K562 (cell line): ENCODE measurements around the gene DCAF10. TPM values are rescaled to one million over a fixed set of nuclear protein-coding genes. Genes with fewer than 3 reads are reported as not detected.

Source experiments
- ATAC-seq: fragments of 200-7000 bp; cut with Tn5 transposase; 3 replicates; pipeline ENCODE4 v1.9.1; 2020; ENCODE audit warnings: moderate library complexity
- BruUV-seq: library from RNA; stranded (reverse); fragments of 400-500 nt; replicated peaks from 2 replicates; lab custom pipeline; 2021; lab: Mats Ljungman, UMichigan
- CTCF ChIA-PET: fragments of 300-600 bp; formaldehyde crosslinking; extraction: SDS; loops from one replicate; lab custom pipeline; 2021; ENCODE audit warnings: low intra/inter-chr PET ratio; lab: Yijun Ruan, JAX
- POLR2A ChIA-PET: fragments of 300-600, 350-650 bp; sonication (Branson Sonifier 250); formaldehyde crosslinking; extraction: SDS; loops from one replicate; lab custom pipeline; 2021; ENCODE audit warnings: antibody characterized with exemption, inconsistent platforms; lab: Yijun Ruan, JAX
- DNase-seq, 4 experiments: peaks; one replicate each; pipeline versions ENCODE4 v3.0.0 to v3.0.0-alpha.2; 2011 to 2018; ENCODE audit warnings: low spot score in 3 of 4, mixed read lengths in 3 of 4; ENCODE audit errors: extremely low read depth in 1 of 4
- FAIRE-seq: peaks from 2 replicates; lab custom pipeline; 2011; peaks lifted over from hg19 to GRCh38; lab: Jason Lieb, UNC
- H2AFZ ChIP-seq: 2 replicates; pipeline ENCODE4 v1.6.0; 2011; ENCODE audit warnings: low read depth, low read length, control low read depth, inconsistent platforms
- H3K27ac ChIP-seq: fragments of 200-600 bp; 3 replicates; pipeline ENCODE4 v1.8.0; 2011; ENCODE audit warnings: low read depth, mild to moderate bottlenecking, control low read depth, inconsistent platforms, low read length, moderate library complexity, mixed read lengths; ENCODE audit errors: extremely low read depth
- H3K27me3 ChIP-seq, 2 experiments: fragments of 300-600 bp in 1 of 2; 2 replicates in 1 of 2; 3 replicates in 1 of 2; pipeline versions ENCODE4 v1.6.0 to v1.8.0; 2011; ENCODE audit warnings: inconsistent platforms in 2 of 2, low read length in 2 of 2, mild to moderate bottlenecking in 1 of 2, mixed read lengths in 1 of 2, moderate library complexity in 1 of 2; ENCODE audit not compliant: control insufficient read depth in 2 of 2, insufficient read depth in 2 of 2
- H3K36me3 ChIP-seq: fragments of 300-600 bp; 3 replicates; pipeline ENCODE4 v1.8.0; 2011; ENCODE audit warnings: mild to moderate bottlenecking, low read length, inconsistent platforms; ENCODE audit not compliant: control insufficient read depth, insufficient read depth
- H3K4me1 ChIP-seq, 2 experiments: fragments of 200-600 bp in 1 of 2; replicated peaks in 1 of 2; 2 replicates in 1 of 2; 3 replicates in 1 of 2; pipeline versions ENCODE4 v1.5.1 to v1.8.0; 2011; ENCODE audit warnings: inconsistent platforms in 2 of 2, low read length in 2 of 2, mild to moderate bottlenecking in 1 of 2, mixed read lengths in 1 of 2, moderate library complexity in 1 of 2; ENCODE audit not compliant: control insufficient read depth in 2 of 2, insufficient read depth in 2 of 2
- H3K4me2 ChIP-seq: 2 replicates; pipeline ENCODE4 v1.6.1; 2011; ENCODE audit warnings: low read length, control low read depth, inconsistent platforms, mixed read lengths; ENCODE audit not compliant: insufficient read depth
- H3K4me3 ChIP-seq: fragments of 200-600 bp; sonication (generic), shearing (Covaris generic); 2 replicates; pipeline ENCODE4 v1.5.1; 2016; ENCODE audit warnings: control low read depth, inconsistent platforms
- H3K79me2 ChIP-seq: fragments of 200-600 bp; 3 replicates; pipeline ENCODE4 v1.8.0; 2011; ENCODE audit warnings: low read length, inconsistent platforms; ENCODE audit not compliant: control insufficient read depth, insufficient read depth
- H3K9ac ChIP-seq, 2 experiments: 2 replicates each; pipeline versions ENCODE4 v1.6.0 to v1.6.1; 2011; ENCODE audit warnings: low read depth in 2 of 2, low read length in 2 of 2, control low read depth in 1 of 2, inconsistent platforms in 1 of 2, mild to moderate bottlenecking in 1 of 2, mixed read lengths in 1 of 2; ENCODE audit not compliant: insufficient read depth in 1 of 2
- H3K9me1 ChIP-seq: one replicate; pipeline ENCODE4 v1.6.0; 2011; ENCODE audit warnings: inconsistent platforms, mild to moderate bottlenecking, low read length, moderate library complexity; ENCODE audit not compliant: control insufficient read depth, insufficient read depth
- H3K9me3 ChIP-seq: replicated peaks from 2 replicates; pipeline ENCODE4 v1.5.1; 2011; ENCODE audit warnings: low read depth, low read length, inconsistent platforms; ENCODE audit not compliant: control insufficient read depth, insufficient read depth
- H4K20me1 ChIP-seq: replicated peaks from 2 replicates; pipeline ENCODE4 v1.6.1; 2011; ENCODE audit warnings: low read length, inconsistent platforms, mixed read lengths; ENCODE audit not compliant: control insufficient read depth, insufficient read depth
- MCM2 ChIP-seq: fragments of 450-650 bp; IDR thresholded peaks from 2 replicates; pipeline ENCODE4 v1.6.1; 2017; ENCODE audit warnings: low read depth, mild to moderate bottlenecking
- POLR2G ChIP-seq: fragments of 200-400 bp; formaldehyde crosslinking; IDR thresholded peaks from 2 replicates; pipeline ENCODE4 v1.6.1; 2017; ENCODE audit warnings: low read depth, mild to moderate bottlenecking, antibody characterized with exemption, low read length, moderate library complexity
- SMAD4 ChIP-seq: fragments of 250-450 bp; sonication (Bioruptor Pico); conservative IDR thresholded peaks from 2 replicates; pipeline ENCODE4 v1.8.0; 2021; ENCODE audit warnings: inconsistent platforms, mild to moderate bottlenecking, moderate library complexity
- WGBS: fragments of 100-300 bp; shearing (Covaris generic); methylation state at CpG from one replicate; pipeline ENCODE4 v1.1.6; 2016; ENCODE audit warnings: low coverage, mixed read lengths; ENCODE audit not compliant: insufficient coverage; ENCODE audit errors: missing lambda C conversion rate; 5-methylcytosine and 5-hydroxymethylcytosine counted together
- in situ Hi-C: fragments of 300-500 bp; cut with MboI; formaldehyde crosslinking; loops from 4 replicates; pipeline ENCODE4 v1.15.0; 2018; ENCODE audit warnings: inconsistent platforms, mixed read lengths
- intact Hi-C: fragments of 100-400 bp; cut with micrococcal nuclease; formaldehyde crosslinking; loops from 2 replicates; pipeline ENCODE4 v1.14.2; 2022
- polyA plus RNA-seq, 8 experiments: library from polyadenylated mRNA; depleted of rRNA in 4 of 8; stranded (reverse) in 5 of 8; unstranded in 3 of 8; fragments of >200 nt; fragmentation: Nextera tagmentation in 2 of 8; fragmentation: Illumina TruSeq in 1 of 8; extraction: Ambion mirVana in 2 of 8; extraction: Trizol in 1 of 8; gene quantifications; 2 replicates each; pipeline versions ENCODE4 v1.2.1 to v1.2.3, GENCODE V29; 2011 to 2014; ENCODE audit warnings: inconsistent platforms in 1 of 8, missing spikeins in 1 of 8
- total RNA-seq, 7 experiments: library from RNA; depleted of rRNA in 6 of 7; stranded (reverse); fragments of >200 nt in 6 of 7; fragmentation: Illumina TruSeq in 2 of 7; extraction: Trizol in 2 of 7; gene quantifications; 2 replicates each; pipeline versions ENCODE4 v1.2.1 to v1.2.3, GENCODE V29; 2011 to 2021; ENCODE audit warnings: low replicate concordance in 1 of 7
- TF ChIP-seq, protein P1 (sequence below), 2 experiments: IDR thresholded peaks in 1 of 2; conservative IDR thresholded peaks in 1 of 2; 2 replicates each; pipeline ENCODE4 v1.6.1; 2016; ENCODE audit warnings: low read depth in 2 of 2, mild to moderate bottlenecking in 1 of 2, missing compliant biosample characterization in 1 of 2, missing genetic modification characterization in 1 of 2, moderate library complexity in 1 of 2
- TF ChIP-seq, protein P2 (sequence below): sonication (generic); formaldehyde crosslinking; IDR thresholded peaks from 2 replicates; pipeline ENCODE4 v1.8.1; 2023; ENCODE audit warnings: mild to moderate bottlenecking, missing genetic modification reagents

The DCAF10 gene
- total and polyA plus RNA-seq, 9 of the 15 experiments (the other 6 are each of a cell fraction or from before 2014, with no cell fraction given): 6.8 to 40.1 (median 16.9) TPM

DNA sequence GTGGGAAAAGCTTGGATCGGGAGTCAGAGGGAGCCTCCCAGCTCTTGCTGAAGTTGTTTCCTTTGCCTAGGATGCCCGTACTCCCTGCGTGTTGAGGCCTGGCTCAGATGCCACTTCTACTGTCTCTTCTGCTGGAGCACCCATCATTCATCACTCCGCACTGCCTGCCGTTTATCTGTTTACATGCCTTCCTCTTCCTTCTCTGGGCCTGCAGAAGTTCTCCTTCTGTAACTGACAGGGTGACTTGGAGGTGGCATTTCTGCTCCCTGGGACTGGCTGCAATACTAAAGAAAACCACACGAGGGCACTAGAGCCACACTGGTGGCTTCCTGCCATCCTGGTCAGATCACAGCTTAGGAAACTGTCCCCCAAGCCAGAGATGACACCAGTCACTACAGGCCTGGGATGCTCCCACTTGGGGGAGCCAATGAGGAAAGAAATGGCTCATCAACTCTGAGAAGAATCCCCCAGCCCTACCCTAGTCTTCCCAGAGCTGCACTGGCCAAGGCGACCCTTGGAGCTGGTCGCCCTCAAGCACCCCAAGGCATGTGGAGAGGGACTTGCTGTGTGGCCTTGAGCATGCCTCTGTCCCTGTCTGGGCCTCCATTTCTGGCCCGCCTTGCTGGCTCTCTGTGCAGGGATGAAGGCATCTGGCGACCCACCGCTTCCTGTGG, 113.0 kb downstream of the DCAF10 start (continued):
- TF ChIP-seq, protein P1, sequence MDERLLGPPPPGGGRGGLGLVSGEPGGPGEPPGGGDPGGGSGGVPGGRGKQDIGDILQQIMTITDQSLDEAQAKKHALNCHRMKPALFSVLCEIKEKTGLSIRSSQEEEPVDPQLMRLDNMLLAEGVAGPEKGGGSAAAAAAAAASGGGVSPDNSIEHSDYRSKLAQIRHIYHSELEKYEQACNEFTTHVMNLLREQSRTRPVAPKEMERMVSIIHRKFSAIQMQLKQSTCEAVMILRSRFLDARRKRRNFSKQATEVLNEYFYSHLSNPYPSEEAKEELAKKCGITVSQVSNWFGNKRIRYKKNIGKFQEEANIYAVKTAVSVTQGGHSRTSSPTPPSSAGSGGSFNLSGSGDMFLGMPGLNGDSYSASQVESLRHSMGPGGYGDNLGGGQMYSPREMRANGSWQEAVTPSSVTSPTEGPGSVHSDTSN (CRISPR knock-in tag; IDR thresholded peaks at IDR 0.05; ENCODE audit: low read depth): no peak
- TF ChIP-seq, protein P1 (tag; conservative IDR thresholded peaks at IDR 0.05; ENCODE audit: low read depth): peak; percentile 74
- no peak for TF ChIP-seq MCM2

DNA sequence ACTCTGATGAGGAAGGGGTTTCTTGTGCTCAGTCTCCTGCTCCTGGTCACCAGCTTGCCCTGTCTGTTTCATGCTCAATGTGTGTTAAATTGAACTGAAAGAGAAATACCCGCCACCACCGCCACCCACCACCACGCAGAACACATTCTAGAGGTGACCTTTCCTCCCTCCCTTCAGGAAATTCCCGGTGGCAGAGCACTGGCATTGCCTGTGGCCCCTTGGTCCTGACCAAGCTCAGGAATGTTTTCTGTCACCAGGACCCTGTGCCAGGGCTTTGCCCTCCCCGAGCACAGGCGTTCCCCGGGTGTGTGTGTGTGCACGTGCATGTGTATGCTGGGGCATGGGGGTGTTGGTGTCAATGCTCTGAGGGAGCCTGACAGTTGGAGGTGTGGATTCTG, 113.6 kb downstream of the DCAF10 start:
- POLR2A ChIA-PET: interaction anchor here (0.6 to 1.5 kb wide), 5 partner anchors 10 to 148 kb away, joined by 3 to 8 read pairs (median 3); no protein-coding TSS in a partner anchor
- ATAC-seq: no peak
- Histone ChIP-seq H3K4me3 (no peak overlapping the region), H3K79me2 (no peaks in the 10 kb centered on the region), H3K9me1 (no peaks in the 10 kb centered on the region), H3K27ac (no peak overlapping the region), H4K20me1 (no peaks in the 10 kb centered on the region), H3K4me1 (peaks cover 0 to 12% of the 10 kb centered on the region in 2 experiments; a peak in 3 of 5 replicates), H3K9ac (no peak overlapping the region; a peak in 1 of 4 replicates), H3K27me3 (no peaks in the 10 kb centered on the region), H3K9me3 (no peaks in the 10 kb centered on the region), H2AFZ (no peak overlapping the region), H3K4me2 (no peak overlapping the region)
- FAIRE-seq: no peak
- 88% methylated on average over 8 of the region's 8 CpGs for WGBS
- no peak for DNase-seq
- CTCF ChIA-PET: interaction anchor here (0.8 to 2.5 kb wide), 8 partner anchors 155 to 487 kb away, joined by 3 to 20 read pairs (median 10); partner anchors contain the start of gene SHB
- intact Hi-C loops: loop anchor here (5.0 kb wide), 1 partner anchor 173 kb away; no protein-coding TSS in a partner anchor
- in situ Hi-C loops: loop anchor here (5.0 kb wide), 2 partner anchors 158 to 248 kb away; no protein-coding TSS in a partner anchor
- BruUV-seq: no TSS peak
- TF ChIP-seq SMAD4 (CRISPR knock-in tag): no peak
- peak; percentile 47; the same call in 1 of the 2 replicates for TF ChIP-seq POLR2G
- TF ChIP-seq, protein P2, sequence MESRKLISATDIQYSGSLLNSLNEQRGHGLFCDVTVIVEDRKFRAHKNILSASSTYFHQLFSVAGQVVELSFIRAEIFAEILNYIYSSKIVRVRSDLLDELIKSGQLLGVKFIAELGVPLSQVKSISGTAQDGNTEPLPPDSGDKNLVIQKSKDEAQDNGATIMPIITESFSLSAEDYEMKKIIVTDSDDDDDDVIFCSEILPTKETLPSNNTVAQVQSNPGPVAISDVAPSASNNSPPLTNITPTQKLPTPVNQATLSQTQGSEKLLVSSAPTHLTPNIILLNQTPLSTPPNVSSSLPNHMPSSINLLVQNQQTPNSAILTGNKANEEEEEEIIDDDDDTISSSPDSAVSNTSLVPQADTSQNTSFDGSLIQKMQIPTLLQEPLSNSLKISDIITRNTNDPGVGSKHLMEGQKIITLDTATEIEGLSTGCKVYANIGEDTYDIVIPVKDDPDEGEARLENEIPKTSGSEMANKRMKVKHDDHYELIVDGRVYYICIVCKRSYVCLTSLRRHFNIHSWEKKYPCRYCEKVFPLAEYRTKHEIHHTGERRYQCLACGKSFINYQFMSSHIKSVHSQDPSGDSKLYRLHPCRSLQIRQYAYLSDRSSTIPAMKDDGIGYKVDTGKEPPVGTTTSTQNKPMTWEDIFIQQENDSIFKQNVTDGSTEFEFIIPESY (CRISPR knock-in tag): peak; percentile 84; the same call in 1 of the 2 replicates
- TF ChIP-seq, all 486 proteins: peak for 2
- peaks cover 4% of the 10 kb centered on the region; the same call in 1 of the 3 replicates for H3K36me3 ChIP-seq
